Endothelial cell of umbilical vein (primary cell): ENCODE data around the gene F8.

Experiments used
- EZH2 ChIP-seq: IDR thresholded peaks from 2 replicates; pipeline ENCODE4 v1.6.1; 2012; ENCODE audit warnings: borderline replicate concordance, low read depth, mild to moderate bottlenecking, moderate library complexity, low read length, inconsistent platforms; ENCODE audit not compliant: severe bottlenecking
- FOS ChIP-seq: IDR thresholded peaks from 2 replicates; pipeline ENCODE4 v1.6.1; 2011; ENCODE audit warnings: mild to moderate bottlenecking, low read length, moderate library complexity, borderline replicate concordance; ENCODE audit not compliant: insufficient read depth
- GATA2 ChIP-seq: IDR thresholded peaks from 2 replicates; pipeline ENCODE4 v1.7.0; 2011; ENCODE audit warnings: low read depth, mild to moderate bottlenecking, moderate library complexity, mixed read lengths, low read length; ENCODE audit not compliant: insufficient read length, insufficient read depth
- JUN ChIP-seq: IDR thresholded peaks from 2 replicates; pipeline ENCODE4 v1.6.1; 2011; ENCODE audit warnings: borderline replicate concordance, low read depth; ENCODE audit not compliant: insufficient read length, insufficient read depth
- MYC ChIP-seq: IDR thresholded peaks from one replicate; pipeline ENCODE4 v1.6.1; 2011; ENCODE audit warnings: mild to moderate bottlenecking, low read depth, low read length
- POLR2A ChIP-seq: IDR thresholded peaks from 2 replicates; pipeline ENCODE4 v1.6.1; 2012; ENCODE audit warnings: low read depth, mild to moderate bottlenecking, control low read depth, low read length
- POLR2AphosphoS5 ChIP-seq: IDR thresholded peaks from 2 replicates; pipeline ENCODE4 v1.6.1; 2012; ENCODE audit warnings: low read depth, mild to moderate bottlenecking, control low read depth, low read length, moderate library complexity; ENCODE audit not compliant: insufficient read depth
- TF ChIP-seq, protein P1 (sequence below), 2 donors: IDR thresholded peaks; 1 replicate in 1 of 2; 2 replicates in 1 of 2; pipeline ENCODE4 v1.5.1; 2011; ENCODE audit warnings: low read length in 2 of 2, mild to moderate bottlenecking in 2 of 2, moderate library complexity in 2 of 2, control low read depth in 1 of 2, inconsistent platforms in 1 of 2, low read depth in 1 of 2; ENCODE audit not compliant: insufficient read depth in 1 of 2; ENCODE audit errors: extremely low read depth in 1 of 2
- TF ChIP-seq, protein P2 (sequence below): IDR thresholded peaks from 2 replicates; pipeline ENCODE4 v1.6.1; 2011; ENCODE audit not compliant: insufficient read depth, insufficient read length

DNA sequence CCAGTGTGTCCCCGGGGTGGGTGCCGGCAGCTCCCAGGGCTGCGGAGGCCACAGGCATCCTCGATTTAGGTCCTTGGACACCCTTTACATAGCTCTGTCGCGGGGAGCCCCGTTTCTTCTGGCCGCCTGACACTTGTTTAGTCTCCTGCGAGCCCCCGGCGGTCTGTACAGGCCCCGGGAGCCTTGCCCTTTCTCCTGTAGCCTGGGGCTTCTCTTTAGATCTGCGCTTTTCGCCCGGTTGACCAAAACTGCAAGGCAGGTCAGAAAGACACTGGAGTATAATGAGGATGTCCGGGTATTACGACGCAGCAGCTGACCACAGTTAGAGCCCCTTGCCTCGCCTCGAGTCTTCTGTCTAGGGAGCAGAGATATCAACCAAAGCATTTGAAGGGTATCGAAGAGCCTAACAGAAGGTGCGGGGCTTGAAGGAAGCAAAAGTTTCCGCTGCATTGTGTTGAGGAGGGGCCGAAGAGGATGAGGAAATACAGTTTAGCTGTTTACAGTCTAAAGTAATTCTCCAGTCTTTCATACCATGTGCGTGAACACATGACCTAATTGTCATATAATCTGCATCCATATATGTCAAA, 49.3 kb upstream of the F8 start:
- TF ChIP-seq JUN (no peak), POLR2AphosphoS5 (no peak), POLR2A (no peak), EZH2 (no peak), GATA2 (no peak), MYC (no peak), FOS (no peak)
- TF ChIP-seq, protein P1, sequence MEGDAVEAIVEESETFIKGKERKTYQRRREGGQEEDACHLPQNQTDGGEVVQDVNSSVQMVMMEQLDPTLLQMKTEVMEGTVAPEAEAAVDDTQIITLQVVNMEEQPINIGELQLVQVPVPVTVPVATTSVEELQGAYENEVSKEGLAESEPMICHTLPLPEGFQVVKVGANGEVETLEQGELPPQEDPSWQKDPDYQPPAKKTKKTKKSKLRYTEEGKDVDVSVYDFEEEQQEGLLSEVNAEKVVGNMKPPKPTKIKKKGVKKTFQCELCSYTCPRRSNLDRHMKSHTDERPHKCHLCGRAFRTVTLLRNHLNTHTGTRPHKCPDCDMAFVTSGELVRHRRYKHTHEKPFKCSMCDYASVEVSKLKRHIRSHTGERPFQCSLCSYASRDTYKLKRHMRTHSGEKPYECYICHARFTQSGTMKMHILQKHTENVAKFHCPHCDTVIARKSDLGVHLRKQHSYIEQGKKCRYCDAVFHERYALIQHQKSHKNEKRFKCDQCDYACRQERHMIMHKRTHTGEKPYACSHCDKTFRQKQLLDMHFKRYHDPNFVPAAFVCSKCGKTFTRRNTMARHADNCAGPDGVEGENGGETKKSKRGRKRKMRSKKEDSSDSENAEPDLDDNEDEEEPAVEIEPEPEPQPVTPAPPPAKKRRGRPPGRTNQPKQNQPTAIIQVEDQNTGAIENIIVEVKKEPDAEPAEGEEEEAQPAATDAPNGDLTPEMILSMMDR (IDR thresholded peaks at IDR 0.05; ENCODE audit: extremely low read depth in 1 of 2, insufficient read depth in 1 of 2, low read depth in 1 of 2, low read length in 2 of 2) = no peak
- TF ChIP-seq, protein P2, sequence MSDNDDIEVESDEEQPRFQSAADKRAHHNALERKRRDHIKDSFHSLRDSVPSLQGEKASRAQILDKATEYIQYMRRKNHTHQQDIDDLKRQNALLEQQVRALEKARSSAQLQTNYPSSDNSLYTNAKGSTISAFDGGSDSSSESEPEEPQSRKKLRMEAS = no peak
